ENCODE results near the gene C1orf174.

The C1orf174 gene

GRCh38 chr1:3908886-3909517 is 8.9 kb upstream of the C1orf174 start:
- no peak for DNase-seq

DNA sequence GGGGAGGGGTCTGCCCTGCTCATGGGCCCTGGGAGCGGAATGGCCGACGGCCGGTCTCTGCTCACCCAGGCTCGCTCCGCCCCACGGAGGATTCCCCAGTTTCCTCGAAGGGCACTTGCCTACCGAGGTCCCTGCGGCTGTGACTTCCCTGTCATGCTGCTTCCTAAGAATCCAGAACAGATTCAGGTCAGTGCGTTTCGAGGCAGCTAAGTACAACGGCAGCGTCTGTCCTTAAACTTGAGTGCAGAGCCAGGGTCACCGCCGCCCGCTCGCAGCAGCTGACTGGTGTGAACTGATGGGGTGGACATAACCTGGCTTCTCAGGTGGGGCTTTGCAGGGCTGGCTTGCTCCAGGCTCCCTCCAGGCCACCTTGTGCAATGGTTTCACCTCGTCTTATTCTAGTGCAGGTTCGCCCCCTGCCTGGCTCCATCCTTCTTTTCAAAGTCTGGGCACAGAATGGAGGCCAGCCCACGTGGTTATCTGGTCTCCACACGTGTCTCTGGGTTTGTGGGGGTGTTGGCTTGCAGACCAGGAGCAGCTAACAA is 7.6 kb upstream of the C1orf174 start:
- DNase-seq = no peak

GRCh38 chr1:3907031-3907534 is 7.0 kb upstream of the C1orf174 start:
- no peak for DNase-seq

GRCh38 chr1:3906672-3907020 is 6.6 kb upstream of the C1orf174 start:
- DNase-seq = no peak

DNA sequence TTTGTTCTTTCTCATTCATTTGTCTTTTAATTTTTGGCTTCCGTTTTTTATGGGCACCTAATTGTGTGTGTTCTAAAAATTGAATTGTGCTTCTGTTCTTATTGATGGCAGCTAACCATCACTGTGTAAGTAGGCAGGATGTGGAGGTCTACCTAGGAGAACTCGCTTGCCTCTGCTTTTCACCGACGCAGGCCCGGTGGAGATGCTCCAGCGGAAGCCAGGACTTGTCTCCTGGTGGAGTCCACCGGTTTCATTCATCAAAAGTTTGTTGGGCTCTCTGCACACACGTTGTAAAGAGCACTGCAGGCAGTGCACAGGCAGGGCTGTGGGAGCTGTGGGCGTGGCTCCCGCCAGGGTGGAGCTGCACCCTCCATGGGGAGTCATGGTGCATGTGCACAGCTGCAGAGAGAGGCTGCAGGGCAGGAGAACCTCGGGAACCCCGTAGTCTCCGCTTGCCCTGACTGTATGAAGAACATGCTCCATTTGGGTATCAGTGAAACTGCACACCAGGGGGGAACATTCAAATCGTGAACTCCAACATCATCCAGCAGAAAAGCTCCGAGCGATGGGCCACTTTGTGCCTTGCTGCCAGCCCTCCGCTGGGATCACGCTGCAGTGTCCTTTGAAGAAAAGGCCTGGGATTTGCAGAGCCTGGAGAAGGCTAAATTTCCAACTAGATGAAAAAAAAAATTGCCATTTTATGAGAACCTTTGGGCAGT is 6.0 kb upstream of the C1orf174 start:
- DNase-seq = no peak

- DNase-seq = no peak
Observed at GRCh38 chr1:3905266-3905952, 5.3 kb upstream of the C1orf174 start.

DNA sequence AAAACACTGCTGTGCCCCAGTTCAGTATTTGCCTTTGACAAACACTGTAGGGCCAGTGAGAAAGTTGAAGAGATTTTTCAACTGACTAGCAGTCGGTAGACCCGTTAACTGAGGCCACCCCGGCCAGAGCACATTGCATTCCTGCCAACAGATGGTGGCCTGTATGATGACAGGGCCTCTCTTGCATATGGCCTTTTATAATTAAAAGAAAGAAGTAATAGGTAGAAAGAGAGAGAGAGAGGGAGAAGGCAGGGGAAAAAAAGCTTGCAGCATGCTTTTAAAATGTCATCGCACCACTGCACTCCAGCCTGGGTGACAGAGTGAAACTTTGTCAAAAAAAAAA is 4.7 kb upstream of the C1orf174 start:
- no peak for DNase-seq

DNA sequence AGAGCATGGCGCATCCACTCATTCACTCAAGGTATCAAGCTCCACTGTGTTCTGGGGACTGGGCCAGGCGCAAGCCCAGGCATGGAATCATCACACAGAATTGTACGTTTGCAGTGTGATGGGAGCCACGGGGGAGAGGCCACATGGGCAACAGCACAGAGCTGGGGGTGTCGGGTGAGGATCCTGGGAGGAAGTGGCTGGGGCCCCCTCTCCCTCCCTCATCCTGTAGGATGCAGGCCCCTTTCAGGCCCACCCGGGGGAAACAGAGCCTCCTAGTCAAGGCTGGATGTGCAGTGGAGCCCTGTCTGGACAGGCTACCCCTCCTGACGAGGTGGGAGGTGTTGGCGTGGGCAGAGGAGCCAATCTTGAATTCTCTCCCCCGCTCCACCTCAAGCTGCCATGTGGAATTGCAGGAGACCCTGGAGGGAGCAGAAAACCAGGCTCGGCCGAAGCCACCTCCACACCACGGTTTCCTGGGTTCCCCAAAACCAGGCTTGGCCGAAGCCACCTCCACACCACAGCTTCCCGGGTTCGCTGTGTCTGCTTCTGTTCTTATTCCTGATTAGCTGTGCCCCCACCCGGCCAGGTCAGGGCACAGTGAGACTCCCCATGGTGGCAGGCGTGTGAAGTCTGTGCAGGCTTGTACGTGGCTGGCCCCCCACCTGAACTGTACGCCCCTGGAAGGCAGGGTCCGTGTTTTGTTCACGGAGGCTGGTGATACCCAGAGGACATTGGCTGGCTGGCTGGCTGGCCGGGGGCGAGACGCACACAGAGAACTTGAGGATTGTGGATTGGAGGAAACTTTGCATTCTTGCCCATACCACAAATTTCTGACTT is 4.2 kb upstream of the C1orf174 start:
- DNase-seq = no peak

- DNase-seq = peak in 1 of 5 donors; percentile 42
Observed at GRCh38 chr1:3903141-3904005, 3.3 kb upstream of the C1orf174 start.

- DNase-seq = peak in 1 of 5 donors; percentile 30
Observed at GRCh38 chr1:3902571-3903091, 2.6 kb upstream of the C1orf174 start.

DNA sequence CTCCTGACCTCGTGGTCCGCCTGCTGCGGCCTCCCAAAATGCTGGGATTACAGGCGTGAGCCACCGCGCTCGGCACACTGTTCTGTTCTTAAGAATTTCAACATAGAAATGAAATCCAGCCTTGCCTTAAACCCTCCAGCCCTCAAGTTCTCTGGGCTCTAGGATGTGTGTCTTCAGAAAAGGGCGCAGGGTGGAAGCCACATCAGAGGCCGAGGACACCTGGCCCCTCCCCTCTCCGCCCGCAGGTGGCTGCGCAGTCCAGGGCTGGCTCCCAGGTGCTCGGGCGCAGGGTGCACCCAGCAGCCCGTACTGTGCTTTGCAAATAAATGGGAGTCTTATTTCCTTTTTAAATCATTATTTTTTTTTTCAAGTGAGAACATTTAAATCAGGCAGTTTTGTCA is 2.0 kb upstream of the C1orf174 start:
- DNase-seq = peak in 3 of 5 donors; percentile 31 to 45 (median 38)

DNA sequence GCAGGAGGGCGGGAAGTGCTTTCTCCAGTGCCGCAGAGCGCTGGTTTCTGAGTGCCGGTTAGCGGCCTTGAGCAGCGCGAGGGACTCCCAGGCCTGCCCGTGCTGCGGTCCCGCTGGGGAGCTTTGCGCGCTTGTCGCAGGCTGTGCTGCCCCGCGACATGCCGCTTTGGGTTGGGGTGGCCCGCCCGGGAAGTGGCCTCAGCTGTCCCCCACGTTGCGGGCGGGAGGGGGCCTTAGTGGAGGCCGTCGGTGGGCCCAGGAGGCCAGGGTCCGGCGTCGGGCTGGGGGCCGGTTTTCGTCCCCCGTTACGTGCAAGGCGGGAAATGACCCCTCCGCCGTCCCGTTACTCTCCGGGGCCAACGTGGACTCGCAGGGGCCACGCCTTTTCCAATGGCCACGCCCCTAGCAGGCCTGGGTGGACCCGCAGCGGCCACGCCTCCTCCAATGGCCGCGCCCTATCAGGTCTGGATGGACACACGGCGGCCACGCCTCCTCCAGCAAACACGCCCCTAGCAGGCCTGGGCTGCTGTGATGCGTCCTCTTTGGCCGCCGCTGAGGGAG is 977 bp upstream of the C1orf174 start:
- DNase-seq = peak; percentile 63 to 94 (median 69)

- DNase-seq = peak in 1 of 5 donors; percentile 30
Observed at GRCh38 chr1:3899754-3900149, 320 bp downstream of the C1orf174 start.

- DNase-seq = no peak
Observed at GRCh38 chr1:3898994-3899753, 898 bp downstream of the C1orf174 start.

DNA sequence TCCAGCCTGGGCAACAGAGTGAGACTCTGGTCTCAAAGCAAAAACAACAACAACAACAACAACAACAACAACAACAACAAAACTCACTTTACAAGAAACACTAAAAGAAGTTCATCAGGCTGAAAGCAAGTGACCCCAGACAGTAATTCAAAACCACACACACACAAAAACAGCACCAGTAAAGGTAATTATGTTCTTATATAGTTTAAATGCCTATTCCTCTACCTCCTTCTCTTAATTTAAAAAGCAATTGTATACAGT is 1.7 kb downstream of the C1orf174 start:
- DNase-seq = no peak

- no peak for DNase-seq
Observed at GRCh38 chr1:3896396-3897000, 3.6 kb downstream of the C1orf174 start.

- DNase-seq = no peak
Observed at GRCh38 chr1:3895951-3896325, 4.1 kb downstream of the C1orf174 start.

DNA sequence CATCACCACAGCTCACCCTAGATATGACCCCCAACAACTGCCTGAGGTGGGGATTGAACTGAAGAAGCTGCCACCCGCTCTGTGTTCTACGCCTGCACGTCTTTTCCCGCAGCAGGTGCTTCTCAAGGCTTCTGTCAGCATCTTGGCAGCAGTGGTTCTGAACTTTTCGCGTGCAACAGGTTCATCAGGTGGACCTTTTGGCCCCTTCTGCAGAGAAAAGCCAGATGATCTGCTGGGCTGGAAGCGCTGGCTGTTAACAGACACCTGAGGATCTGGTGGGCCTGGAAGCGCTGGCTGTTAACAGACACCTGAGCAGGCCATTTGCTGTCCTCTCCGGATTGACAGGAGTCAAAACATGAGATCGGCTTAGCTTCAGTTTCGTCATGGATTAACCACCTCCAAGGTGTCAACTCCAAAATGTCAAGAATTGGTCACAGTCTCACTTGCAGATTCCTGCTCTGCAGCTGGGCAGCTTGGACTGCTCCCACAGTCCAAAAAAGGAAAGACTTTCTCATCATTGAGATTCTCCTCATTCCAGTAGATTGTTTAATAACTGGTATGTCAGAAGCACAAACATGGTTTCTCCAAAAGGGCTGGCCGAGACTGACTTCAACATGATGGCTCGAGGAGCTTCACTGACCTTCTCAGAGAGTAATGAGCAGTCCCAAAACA is 4.7 kb downstream of the C1orf174 start:
- DNase-seq = no peak

GRCh38 chr1:3894626-3895278 is 5.3 kb downstream of the C1orf174 start:
- no peak for DNase-seq

All from T-helper 1 cell (primary cell).